Measurements from ENCODE around the gene EGFLAM.

- no peak for TF ChIP-seq EZH2 (IDR thresholded peaks at IDR 0.05)
- TF ChIP-seq POLR2AphosphoS5 (IDR thresholded peaks at IDR 0.05; ENCODE audit: borderline replicate concordance, low read depth, low read length), result no peak
- no peak for TF ChIP-seq FOXP2 (optimal IDR thresholded peaks at IDR 0.05; ENCODE audit: control extremely low read depth, extremely low read length, insufficient read depth)
These were observed 33.9 kb downstream of the EGFLAM start for GRCh38 chr5:38292228-38292627.

Data from SK-N-MC (cell line).